ENCODE measurements around the gene FARS2. TPM values are rescaled to one million over a fixed set of nuclear protein-coding genes. Genes with fewer than 3 reads are reported as not detected.

The FARS2 gene
- total and polyA plus RNA-seq, 4 donors, result 9.2 to 31.4 (median 19.4) TPM

- ATAC-seq (ENCODE audit: insufficient read depth, low FRiP score) (no peak), DNase-seq (peak in 1 of 3 donors; percentile 39)
- 82 to 85% methylated on average over 5 of the region's 5 CpGs for WGBS, 2 donors
- no peaks in the 10 kb centered on the region for H3K27me3 ChIP-seq (ENCODE audit: control insufficient read depth in 3 of 3, insufficient read depth in 3 of 3, low read length in 2 of 3)
- TF ChIP-seq CTCF (IDR thresholded peaks at IDR 0.05; ENCODE audit: control extremely low read depth, extremely low read depth), result no peak
- H3K27ac ChIP-seq (ENCODE audit: low read depth in 1 of 2, low read length in 1 of 2), result no peak overlapping the region
- H3K9me3 ChIP-seq (ENCODE audit: control insufficient read depth in 4 of 4, insufficient read depth in 3 of 4, low read length in 3 of 4), result no peaks in the 10 kb centered on the region
- peaks cover 0 to 16% (median 10%) of the 10 kb centered on the region in 5 donors for H3K4me1 ChIP-seq (ENCODE audit: control insufficient read depth in 5 of 5, insufficient read depth in 5 of 5, low read length in 5 of 5)
- H3K9ac ChIP-seq (ENCODE audit: insufficient read depth in 1 of 2, low read length in 2 of 2), result no peak overlapping the region
- H3K36me3 ChIP-seq (ENCODE audit: control insufficient read depth in 4 of 4, insufficient read depth in 4 of 4, low read length in 4 of 4), result peaks cover 0 to 2% (median 0%) of the 10 kb centered on the region in 4 donors
- H3K4me3 ChIP-seq, result no peak overlapping the region
These were observed 192.2 kb downstream of the FARS2 start for GRCh38 chr6:5453546-5453945.

GRCh38 chr6:5455142-5455541 is 193.8 kb downstream of the FARS2 start:
- no peak for TF ChIP-seq CTCF (IDR thresholded peaks at IDR 0.05; ENCODE audit: control extremely low read depth, extremely low read depth)

GRCh38 chr6:5457041-5457440 is 195.7 kb downstream of the FARS2 start:
- no peak for TF ChIP-seq CTCF (IDR thresholded peaks at IDR 0.05; ENCODE audit: control extremely low read depth, extremely low read depth)
- Histone ChIP-seq H3K4me3 (no peak overlapping the region), H3K27ac (ENCODE audit: low read depth in 1 of 2, low read length in 1 of 2) (no peak overlapping the region), H3K9me3 (ENCODE audit: control insufficient read depth in 4 of 4, insufficient read depth in 3 of 4, low read length in 3 of 4) (peaks cover 0 to 2% (median 0%) of the 10 kb centered on the region in 4 donors), H3K9ac (ENCODE audit: insufficient read depth in 1 of 2, low read length in 2 of 2) (no peak overlapping the region), H3K27me3 (ENCODE audit: control insufficient read depth in 3 of 3, insufficient read depth in 3 of 3, low read length in 2 of 3) (no peaks in the 10 kb centered on the region), H3K4me1 (ENCODE audit: control insufficient read depth in 5 of 5, insufficient read depth in 5 of 5, low read length in 5 of 5) (peaks cover 0 to 16% (median 10%) of the 10 kb centered on the region in 5 donors), H3K36me3 (ENCODE audit: control insufficient read depth in 4 of 4, insufficient read depth in 4 of 4, low read length in 4 of 4) (peaks cover 0 to 2% (median 0%) of the 10 kb centered on the region in 4 donors)
- no peak for ATAC-seq (ENCODE audit: insufficient read depth, low FRiP score)
- no peak for DNase-seq
- WGBS, 2 donors, result 83 to 88% methylated on average over 9 of the region's 9 CpGs

More at GRCh38 chr6:5455142-5455541, 193.8 kb downstream of the FARS2 start:
- Histone ChIP-seq H3K27me3 (ENCODE audit: control insufficient read depth in 3 of 3, insufficient read depth in 3 of 3, low read length in 2 of 3) (no peaks in the 10 kb centered on the region), H3K4me1 (ENCODE audit: control insufficient read depth in 5 of 5, insufficient read depth in 5 of 5, low read length in 5 of 5) (peaks cover 0 to 16% (median 10%) of the 10 kb centered on the region in 5 donors), H3K9me3 (ENCODE audit: control insufficient read depth in 4 of 4, insufficient read depth in 3 of 4, low read length in 3 of 4) (no peaks in the 10 kb centered on the region), H3K36me3 (ENCODE audit: control insufficient read depth in 4 of 4, insufficient read depth in 4 of 4, low read length in 4 of 4) (peaks cover 0 to 2% (median 0%) of the 10 kb centered on the region in 4 donors), H3K27ac (ENCODE audit: low read depth in 1 of 2, low read length in 1 of 2) (no peak overlapping the region), H3K4me3 (no peak overlapping the region), H3K9ac (ENCODE audit: insufficient read depth in 1 of 2, low read length in 2 of 2) (peak overlapping the region in 1 of 2 donors; percentile 11)
- 66 to 67% methylated on average over 4 of the region's 4 CpGs for WGBS, 2 donors
- no peak for ATAC-seq (ENCODE audit: insufficient read depth, low FRiP score)
- DNase-seq, result peak; percentile 43 to 85 (median 79)
